ENCODE measurements around the gene FAM216B.
"Not testable (repeated sequence)": the region's sequence is repeated elsewhere in the genome, so short reads cannot be mapped to it uniquely, and the experiment has no call there.

FAM216B gene

DNA sequence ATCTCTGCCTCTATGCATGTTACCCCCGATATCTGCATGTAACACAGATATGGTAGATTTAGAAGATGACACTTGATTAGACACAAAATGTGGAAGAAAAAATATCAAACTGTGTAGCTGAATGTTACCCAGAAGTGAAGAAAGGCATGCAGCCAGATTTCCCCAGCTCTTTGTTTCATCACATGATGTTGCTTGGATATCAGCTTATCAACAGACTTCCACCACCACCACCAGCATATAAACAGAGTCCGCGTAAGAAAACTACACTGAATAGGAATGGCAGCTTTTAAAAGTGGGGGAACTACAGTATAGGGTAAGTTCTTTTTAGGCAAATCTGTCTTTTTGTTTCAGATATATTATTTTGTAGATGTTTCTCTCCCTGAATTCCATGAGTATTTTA, at the start of gene FAM216B:
Gene FAM216B, plus strand, starts transcription at position 233 of the 400 bp plus-strand sequence. CDS start 2,484 bp downstream, outside the sequence.
- no peak for DNase-seq (ENCODE audit: low spot score)

DNA sequence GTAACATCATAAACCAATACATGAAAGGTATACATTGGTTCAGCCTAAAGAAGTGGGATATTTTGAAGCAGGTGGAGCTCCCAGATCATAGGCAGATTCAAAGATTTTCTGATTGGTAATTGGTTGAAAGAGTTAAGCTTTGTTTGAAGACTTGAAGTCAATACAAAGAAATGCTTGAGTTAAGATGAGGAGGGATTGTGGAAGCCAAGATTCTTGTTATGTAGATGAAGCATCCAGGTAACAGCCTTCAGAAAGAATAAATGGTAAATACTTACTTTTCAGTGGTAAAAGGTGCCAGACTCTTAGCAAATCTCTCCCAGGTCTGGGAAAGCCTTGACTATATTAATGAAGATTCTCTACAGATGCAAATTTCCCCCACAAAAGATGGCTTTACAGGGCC, 49.3 kb upstream of the FAM216B start:
- DNase-seq (ENCODE audit: low spot score) = no peak

DNA sequence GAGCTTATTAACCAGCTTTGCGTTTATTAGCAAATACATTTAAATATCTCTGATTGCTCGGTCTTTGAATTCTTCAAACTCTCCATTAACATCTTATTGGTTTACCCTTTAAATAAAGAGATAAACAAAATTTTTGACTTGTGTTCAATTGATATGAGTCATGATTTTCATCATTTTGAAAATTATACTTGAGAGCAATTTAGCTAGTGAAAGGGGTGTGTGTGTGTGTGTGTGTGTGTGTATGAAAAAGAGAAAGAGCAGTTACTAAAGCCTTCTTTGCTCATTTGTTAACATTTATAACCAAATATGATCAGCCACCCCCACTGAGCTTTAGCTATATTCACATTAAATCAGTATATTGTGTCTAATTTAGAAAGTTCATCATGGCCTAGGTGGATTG, 48.3 kb upstream of the FAM216B start:
- no peak for DNase-seq (ENCODE audit: low spot score)

DNA sequence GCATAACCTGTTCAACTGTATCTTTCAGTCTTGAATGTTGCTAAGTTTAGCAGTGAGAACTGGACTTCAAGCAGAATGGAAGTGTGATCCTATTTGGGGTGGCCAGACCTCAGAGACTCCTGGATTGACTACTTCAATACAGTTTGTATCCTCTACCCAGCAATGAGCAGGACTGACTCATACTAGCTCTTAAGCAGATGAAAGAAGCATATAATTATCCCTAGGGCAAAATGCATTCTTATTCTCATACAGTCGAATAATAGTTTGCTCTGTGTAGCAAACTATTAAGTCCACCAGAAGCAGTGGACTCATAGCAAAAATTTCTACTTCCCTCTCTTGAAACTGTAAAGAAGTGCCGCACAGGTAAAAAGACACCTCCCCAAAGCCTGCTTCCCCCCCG, 46.4 kb upstream of the FAM216B start:
- DNase-seq (ENCODE audit: low spot score) = no peak

DNA sequence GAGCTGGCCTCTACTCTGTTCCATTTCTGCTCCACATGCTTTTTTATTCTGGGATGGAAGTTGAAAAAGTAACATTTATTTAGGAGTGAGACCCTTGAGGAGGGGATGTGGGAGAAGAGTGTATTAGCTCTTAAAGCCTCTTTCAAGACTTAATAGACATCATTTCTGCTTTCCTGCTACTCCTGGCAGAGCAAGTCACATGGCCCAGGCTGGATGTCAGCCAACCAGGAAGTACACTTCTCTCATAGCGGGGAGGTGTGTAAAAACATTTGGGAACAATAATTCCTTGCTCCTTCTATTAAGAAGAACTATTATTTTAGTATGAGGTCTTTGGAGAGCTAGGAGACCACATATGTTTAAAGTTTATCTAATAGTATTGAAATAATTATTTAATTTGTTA, 40.6 kb upstream of the FAM216B start:
- no peak for DNase-seq (ENCODE audit: low spot score)

DNA sequence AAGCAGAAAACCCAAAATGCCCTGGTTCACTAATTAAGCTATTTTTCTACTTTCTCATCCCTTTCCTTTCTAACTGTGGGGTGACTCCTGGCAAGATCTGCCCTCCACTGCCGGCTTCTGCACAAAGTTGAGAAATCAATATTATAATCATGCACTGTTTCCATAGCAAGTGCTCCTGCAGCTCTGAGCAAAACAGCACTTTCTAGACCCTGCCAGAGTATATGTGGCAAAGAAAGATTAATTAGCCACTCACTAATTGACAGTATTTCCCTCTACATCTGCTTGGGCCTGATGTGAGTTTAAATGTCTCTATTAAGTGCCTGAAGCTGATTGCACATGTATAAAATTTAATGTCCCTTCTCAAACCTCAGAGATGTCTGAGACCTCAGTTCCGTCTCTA, 39.5 kb upstream of the FAM216B start:
- no peak for DNase-seq (ENCODE audit: low spot score)

DNA sequence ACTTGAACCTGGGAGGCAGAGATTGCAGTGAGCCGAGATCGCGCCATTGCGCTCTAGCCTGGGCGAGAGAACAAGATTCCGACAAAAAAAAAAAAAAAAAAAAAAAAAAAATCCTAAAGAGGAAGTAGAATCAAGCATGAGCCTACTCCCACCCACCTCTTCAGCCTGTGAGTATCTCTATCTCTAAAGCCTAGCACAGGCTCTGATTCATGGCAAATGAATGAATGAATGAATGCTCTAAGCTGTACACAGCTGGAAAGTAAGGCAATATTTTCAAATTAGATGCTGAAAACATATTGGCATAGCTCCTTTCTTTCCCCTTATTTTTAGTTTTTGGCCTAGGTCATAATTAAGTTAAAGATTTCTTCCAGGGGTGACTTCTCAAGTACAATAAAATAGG, 35.7 kb upstream of the FAM216B start:
- no peak for DNase-seq (ENCODE audit: low spot score)

DNA sequence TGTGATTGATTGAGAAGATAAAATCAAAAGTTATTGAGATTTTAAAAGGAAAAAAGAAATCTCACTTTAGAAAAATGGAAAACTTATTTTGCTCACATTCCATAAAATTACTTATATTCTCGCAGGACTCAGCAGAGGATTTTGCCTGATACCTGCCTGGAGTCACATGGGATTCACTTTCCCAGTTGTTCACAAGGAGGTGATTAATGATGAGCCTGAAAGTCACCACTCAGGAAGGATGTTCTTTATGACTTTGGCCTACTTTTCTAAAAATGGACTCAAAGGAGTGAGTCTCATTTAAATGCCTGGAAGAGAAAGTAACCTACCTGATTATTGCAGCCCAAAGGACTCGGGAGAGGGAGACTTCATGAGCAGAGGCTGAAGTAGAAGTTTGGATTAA, 34.5 kb upstream of the FAM216B start:
- no peak for DNase-seq (ENCODE audit: low spot score)

DNA sequence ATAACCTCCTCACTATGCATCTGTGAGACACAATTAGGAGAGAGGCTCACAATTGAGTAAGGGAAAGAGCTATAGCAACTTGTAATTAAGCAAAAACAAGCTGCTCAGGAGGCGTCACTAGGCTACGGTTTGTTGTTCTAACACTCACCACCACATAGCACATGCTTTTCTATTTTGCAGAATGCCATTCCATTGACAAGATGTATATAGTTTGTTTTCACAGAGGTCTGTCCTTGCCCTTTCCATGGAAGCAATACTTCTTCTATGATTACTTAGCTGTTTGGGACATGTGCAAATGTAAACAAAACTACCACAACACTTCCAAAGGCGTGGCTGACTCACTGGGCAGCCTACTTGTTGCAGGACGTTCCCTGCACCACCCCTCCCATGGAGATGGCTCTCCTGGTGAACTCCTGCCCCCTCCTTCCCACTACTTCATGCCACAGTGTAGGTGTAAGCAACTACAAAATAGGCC, 33.9 kb upstream of the FAM216B start:
- no peak for DNase-seq (ENCODE audit: low spot score)

DNA sequence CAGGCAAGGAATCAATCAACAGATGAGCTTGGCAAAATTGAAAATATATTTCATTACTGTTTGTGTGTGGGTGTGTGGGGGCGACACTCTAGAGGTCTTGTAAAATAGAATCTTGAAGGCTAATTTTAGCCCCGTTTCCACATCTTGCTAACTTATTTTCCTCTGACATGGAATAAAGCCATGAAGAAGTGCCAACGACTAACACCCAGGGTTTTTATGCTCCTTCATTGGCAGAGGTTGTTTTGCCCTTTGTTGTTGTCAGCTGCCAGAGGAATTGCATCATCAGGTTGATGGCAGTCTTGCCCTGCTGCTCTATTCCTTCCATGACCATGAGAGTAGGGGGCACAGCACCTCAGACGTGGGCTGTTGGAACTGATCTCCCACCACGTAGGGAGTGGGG, 30.6 kb upstream of the FAM216B start:
- no peak for DNase-seq (ENCODE audit: low spot score)

DNA sequence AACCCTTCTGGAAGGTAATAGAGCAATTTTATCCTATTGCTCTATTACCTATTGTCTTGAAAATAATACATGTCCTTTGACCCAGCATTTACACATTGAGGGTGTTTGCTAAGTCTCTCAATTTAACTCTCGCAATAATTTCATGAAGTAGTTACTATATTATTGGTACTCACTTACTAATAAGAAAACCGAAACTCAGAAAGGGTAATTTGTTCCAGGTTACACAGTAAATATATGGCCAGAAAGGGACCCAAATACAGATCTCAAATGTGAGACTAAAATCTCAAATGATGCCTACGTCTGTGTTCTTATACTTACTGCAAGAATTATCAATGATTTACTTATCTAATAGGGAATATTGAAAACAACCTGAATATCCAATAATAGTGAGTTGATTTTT, 29.7 kb upstream of the FAM216B start:
- no peak for DNase-seq (ENCODE audit: low spot score)

DNA sequence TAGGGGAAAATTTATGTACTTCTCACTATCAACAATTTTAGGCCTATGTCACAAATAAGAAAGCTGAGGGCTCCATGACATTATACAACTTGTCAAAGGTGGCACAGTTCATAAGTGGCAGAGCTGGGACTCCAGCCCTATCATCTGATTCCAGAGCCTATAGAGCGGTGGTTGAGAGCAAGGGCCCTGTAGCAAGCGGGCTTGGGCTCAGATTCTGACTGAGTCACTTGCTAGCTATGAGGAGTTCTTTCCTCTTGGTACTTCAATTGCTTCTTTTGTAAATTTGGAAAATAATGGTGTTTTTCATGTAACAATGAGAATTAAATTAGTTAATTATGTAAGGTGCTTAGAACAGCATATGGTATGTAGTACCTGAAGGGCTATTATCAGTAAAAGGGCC, 28.7 kb upstream of the FAM216B start:
- no peak for DNase-seq (ENCODE audit: low spot score)

DNA sequence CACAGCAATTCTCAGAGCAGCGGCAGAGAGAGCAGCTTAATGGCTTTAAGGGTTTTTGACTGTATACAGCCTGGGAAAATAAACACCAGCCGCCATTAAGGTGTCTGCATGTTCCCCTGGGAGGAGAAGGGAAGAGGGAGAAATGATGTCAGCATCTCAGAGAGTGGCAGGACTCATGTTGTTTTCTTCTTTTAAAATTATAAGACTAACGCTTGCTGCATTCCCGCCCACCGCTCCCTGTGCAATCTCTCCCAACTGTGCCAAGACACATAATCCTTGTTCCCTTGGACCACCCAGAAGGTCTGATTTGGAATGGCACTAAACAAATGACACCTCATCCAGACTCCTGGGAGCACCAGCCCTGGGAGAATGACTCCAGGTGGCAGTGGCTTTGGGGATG, 27.7 kb upstream of the FAM216B start:
- no peak for DNase-seq (ENCODE audit: low spot score)

DNA sequence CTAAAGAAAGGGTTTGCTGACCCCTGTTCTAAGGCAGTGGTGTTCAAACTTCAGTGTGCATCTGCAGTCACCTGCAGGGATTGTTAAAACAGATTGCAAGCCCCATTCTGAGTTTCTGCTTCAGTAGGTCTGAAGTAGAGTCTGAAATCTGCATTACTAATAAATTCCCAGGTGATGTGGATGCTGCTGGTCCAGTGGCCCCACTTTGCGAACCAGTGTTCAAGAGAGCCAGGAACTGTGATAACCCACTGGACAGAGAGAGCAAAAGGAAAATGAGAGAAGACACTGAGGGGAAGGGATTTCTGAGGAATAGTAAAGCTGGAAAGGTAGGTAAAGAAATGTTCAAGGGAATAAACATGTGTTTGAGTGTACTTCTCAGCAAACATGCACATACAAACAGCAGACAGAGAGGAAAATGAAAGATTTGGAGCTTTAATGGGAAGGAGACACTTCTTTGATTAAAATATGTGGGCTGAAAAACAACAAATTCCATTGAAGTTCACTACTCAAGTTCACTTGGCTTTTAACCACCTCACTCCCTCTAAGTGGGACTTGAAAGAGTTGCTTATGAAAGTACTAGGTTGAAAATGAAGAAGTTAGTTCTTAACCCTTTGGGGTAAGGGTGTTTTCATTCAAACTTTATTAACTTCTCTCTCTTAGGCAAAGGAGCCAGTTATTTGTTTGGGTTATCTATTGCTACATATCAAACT, 26.4 kb upstream of the FAM216B start:
- no peak for DNase-seq (ENCODE audit: low spot score)

DNA sequence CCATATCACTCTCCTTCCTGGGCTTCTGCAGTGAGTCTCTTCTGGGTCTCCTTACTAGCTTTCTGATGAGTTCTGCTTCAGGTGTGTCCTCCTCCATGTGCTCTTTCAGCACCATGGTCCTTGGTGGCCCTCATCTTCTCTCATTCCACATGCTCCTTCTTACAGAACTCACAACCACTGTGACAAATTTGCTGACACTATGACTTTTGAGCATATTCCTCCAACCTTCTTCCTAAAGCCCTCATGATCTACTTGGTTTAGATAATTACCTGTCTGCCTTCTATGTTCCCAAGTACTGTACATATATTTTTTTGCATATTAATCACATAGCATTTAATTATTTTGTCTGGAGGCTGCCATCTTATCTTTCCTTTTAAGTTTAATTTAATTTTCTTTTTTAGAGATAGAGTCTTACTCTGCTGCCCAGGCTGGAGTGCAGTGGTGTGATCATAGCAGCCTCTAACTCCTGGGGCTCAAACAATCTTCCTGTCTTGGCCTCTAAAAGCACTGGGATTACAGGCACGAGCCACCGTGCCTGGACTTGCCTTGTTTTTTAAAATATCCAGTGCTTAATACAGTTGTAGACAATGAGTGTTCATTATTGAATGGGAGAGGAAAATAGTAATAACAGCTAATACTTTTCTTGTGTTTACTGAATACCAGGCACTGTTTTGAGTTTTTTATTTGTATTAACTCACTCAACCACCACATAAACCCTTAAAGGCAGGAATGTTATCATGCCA, 23.5 kb upstream of the FAM216B start:
- no peak for DNase-seq (ENCODE audit: low spot score)

DNA sequence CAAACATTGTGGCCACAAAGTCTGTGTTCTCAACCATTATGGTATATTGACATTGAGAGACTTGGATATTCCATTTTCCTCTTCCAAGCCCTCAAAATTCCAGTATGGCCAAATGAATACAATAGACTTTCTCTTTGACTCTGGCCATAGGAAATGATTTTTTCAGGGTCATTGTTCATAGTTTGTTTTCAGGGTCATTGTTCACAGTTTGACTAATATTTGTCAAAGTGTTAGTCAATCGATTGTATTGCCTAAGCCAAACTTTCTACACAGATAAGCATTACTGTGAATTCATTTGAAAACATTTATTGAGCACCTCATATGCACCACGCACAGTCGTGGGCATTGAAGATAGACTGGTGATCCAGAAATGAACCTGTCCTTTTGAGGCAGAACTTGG, 22.9 kb upstream of the FAM216B start:
- no peak for DNase-seq (ENCODE audit: low spot score)

DNA sequence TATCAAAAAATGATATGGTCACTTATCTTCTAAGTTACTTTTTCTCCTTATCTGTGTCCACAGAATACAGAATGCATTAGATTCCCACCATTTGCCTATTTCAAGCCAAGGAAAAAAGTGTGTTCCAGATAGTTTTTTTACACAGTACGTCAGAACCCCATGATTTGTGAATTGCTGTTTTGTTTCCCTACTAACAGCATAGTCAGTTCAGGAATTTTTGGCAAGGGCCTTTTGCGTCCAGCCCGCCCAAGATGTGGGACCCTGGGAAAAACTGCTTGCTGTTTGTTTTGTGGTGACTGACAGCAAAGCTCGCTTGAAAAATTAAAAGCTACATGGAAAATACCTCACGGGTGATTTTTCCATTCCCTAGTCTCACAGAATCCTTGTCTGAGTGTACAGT, 20.4 kb upstream of the FAM216B start:
- no peak for DNase-seq (ENCODE audit: low spot score)

DNA sequence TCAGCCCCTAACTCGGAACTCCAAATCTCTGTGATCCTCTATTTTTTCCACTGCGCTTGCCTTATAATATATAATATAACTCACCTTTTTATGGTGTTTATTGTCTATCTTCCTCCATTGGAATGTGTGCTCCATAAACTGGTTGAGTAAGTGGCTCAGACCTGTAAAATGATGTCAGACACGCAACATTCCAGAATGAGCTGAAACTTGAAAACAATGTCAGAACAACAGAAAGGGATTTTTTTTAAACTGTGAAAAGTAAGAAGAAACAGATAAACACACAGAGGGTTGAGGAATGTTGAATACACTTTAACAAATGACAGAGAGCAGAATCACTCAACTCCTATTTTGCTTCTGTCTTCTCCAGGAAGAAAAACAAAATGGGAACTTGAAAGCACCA, 19.1 kb upstream of the FAM216B start:
- DNase-seq (ENCODE audit: low spot score) = no peak

DNA sequence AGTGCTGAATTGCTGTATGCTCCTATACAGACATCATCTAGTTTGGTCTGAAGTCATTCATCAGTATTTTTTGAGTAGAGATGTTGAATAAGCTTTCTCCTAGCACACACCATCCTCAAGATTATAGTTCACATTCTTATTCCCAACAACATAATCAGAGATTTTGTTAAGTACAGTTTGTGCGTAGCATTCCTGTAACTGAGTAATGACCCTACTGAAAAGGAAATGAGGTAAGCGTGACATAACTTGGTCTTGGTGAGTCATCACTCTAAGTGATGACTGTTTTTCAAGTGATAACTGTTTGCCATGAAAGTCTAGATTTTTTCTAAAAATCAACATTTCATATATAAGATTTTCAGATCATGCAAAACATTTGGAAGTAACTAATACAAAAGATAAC, 18.5 kb upstream of the FAM216B start:
- no peak for DNase-seq (ENCODE audit: low spot score)

DNA sequence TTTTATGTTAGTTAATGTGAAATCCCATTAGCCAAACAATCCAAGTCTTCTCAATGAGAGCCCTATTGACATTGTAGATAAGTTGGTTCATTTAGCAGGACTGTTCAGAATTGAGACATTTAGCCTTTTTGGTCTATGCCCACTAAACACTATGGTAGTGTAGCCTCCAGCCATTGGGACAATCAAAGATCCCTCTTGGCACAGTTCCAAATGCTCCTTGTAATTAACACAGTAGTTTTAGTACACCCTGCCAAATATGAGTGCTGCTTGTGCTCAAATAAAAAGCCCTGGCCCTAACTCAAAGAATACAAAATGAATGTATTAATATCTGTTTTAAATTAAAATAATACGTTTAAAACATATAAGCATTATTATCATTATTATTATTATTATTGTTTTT, 15.4 kb upstream of the FAM216B start:
- DNase-seq (ENCODE audit: low spot score) = no peak

DNA sequence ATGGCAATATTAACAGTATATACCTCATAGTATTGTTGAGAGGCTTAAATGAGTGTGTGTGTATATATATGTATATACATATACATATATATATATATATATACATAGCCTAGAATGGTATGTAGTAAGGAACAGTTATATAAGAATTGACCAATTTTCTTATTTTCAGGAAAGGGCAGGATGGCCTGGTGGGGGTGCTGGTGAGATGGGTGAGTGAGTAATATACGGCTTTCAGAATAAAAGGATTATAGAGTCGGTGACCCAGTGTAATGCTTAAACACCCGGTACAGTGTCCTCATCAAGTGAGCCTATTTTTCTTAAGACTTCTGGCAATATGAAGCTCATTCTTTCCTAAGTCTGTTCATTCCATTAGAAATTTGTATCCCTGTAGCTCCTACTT, 11.7 kb upstream of the FAM216B start:
- no peak for DNase-seq (ENCODE audit: low spot score)

DNA sequence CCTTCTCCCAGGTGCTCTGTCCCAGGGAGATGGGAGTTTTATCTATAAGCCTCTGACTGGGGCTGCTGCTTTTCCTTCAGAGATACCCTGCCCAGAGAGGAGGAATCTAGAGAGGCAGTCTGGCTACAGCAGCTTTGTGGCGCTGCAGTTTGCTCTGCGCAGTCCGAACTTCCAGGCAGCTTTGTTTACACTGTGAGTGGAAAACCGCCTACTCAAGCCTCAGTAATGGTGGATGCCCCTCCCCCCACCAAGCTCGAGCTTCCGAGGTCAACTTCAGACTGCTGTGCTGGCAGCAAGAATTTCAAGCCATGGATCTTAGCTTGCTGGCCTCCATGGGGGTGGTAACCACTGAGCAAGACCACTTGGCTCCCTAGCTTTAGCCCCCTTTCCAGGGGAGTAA, 4.8 kb upstream of the FAM216B start:
- not testable (repeated sequence) for DNase-seq (ENCODE audit: low spot score)

DNA sequence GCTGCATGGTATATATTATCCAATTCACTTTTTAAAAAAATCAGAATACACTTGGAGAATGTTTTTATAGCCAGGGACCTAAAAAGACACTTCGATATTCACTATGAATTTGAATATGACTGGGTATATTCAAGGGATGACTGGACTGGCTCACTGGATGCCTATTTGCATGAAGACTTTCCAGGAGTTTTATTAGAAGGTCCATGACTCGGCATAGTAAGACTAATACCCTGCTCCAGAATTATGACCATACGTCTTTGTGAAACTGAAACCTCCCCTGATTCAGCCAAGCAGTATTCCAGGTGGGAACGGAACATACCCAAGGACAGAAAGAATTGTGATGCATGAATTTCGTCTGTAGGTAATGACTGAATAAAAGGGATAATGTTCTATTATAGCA, 3.9 kb upstream of the FAM216B start:
- no peak for DNase-seq (ENCODE audit: low spot score)

DNA sequence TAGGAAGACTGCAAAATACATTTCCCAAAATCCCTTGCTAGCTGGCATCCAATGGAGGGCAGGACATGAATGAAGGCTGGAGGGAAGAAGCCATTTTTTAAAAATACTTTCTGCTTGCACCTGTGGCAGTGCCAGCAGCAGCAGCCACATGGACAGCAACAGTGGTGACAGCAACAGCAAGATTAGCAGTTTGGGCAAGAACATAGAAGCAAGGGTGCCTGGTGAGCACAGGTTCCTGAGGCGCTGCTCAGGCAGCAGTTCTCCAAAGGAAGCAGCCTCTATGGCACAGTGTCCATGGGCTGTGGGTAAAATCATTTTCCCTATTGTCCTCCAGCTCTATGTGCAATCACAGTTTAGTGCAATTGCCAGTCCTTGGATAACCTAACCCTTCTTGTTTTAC, 1.3 kb upstream of the FAM216B start:
- no peak for DNase-seq (ENCODE audit: low spot score)
